Progenitor cell of endocrine pancreas (in vitro differentiated cells): Measurements from ENCODE around the gene TMBIM1. TPM values are rescaled to one million over a fixed set of nuclear protein-coding genes. Genes with fewer than 3 reads are reported as not detected.
A peak's percentile ranks its signal among the peaks of the same experiment; 100 is the strongest.

Experiments used
- DNase-seq: peaks from one replicate; pipeline ENCODE4 v3.0.0; 2021; ENCODE audit warnings: low spot score; ENCODE audit not compliant: unreplicated experiment
- H3K27ac Mint-ChIP-seq: 2 replicates; pipeline ENCODE4 v1.8.0; 2021; ENCODE audit warnings: mild to moderate bottlenecking, moderate library complexity, mixed read lengths
- H3K27me3 Mint-ChIP-seq: 2 replicates; pipeline ENCODE4 v1.8.0; 2021; ENCODE audit warnings: mixed read lengths
- H3K36me3 Mint-ChIP-seq: 2 replicates; pipeline ENCODE4 v1.8.0; 2022; ENCODE audit warnings: mixed read lengths; ENCODE audit not compliant: insufficient read depth
- H3K4me1 Mint-ChIP-seq: 2 replicates; pipeline ENCODE4 v1.8.0; 2021; ENCODE audit warnings: low read depth, mixed read lengths
- H3K4me3 Mint-ChIP-seq: 2 replicates; pipeline ENCODE4 v1.8.0; 2021; ENCODE audit warnings: low read depth, mild to moderate bottlenecking, moderate library complexity, mixed read lengths
- H3K9me3 Mint-ChIP-seq: 2 replicates; pipeline ENCODE4 v1.8.0; 2021; ENCODE audit warnings: low read depth, mixed read lengths
- total RNA-seq: library from RNA; stranded (reverse); gene quantifications from 2 replicates; pipeline ENCODE4 v1.2.1, GENCODE V29; 2021
- TF ChIP-seq, protein P1 (sequence below): fragments of 200-600 bp; sonication (generic); IDR thresholded peaks from one replicate; pipeline ENCODE4 v1.5.0; 2021; ENCODE audit warnings: antibody characterized with exemption, mild to moderate bottlenecking; ENCODE audit not compliant: unreplicated experiment

The TMBIM1 gene
- total RNA-seq, 1 donor from 2014 or later = 131 TPM

DNA sequence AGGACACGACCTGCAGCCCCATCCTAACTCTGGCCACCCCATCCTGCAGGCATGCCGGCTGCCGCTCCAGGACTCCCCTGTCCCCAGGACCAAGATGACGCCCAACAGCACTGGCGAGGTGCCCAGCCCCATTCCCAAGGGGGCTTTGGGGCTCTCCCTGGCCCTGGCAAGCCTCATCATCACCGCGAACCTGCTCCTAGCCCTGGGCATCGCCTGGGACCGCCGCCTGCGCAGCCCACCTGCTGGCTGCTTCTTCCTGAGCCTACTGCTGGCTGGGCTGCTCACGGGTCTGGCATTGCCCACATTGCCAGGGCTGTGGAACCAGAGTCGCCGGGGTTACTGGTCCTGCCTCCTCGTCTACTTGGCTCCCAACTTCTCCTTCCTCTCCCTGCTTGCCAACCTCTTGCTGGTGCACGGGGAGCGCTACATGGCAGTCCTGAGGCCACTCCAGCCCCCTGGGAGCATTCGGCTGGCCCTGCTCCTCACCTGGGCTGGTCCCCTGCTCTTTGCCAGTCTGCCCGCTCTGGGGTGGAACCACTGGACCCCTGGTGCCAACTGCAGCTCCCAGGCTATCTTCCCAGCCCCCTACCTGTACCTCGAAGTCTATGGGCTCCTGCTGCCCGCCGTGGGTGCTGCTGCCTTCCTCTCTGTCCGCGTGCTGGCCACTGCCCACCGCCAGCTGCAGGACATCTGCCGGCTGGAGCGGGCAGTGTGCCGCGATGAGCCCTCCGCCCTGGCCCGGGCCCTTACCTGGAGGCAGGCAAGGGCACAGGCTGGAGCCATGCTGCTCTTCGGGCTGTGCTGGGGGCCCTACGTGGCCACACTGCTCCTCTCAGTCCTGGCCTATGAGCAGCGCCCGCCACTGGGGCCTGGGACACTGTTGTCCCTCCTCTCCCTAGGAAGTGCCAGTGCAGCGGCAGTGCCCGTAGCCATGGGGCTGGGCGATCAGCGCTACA, 29.4 kb downstream of the TMBIM1 start:
- H3K36me3 Mint-ChIP-seq = peaks cover 15% of the 10 kb centered on the region
- TF ChIP-seq, protein P1, sequence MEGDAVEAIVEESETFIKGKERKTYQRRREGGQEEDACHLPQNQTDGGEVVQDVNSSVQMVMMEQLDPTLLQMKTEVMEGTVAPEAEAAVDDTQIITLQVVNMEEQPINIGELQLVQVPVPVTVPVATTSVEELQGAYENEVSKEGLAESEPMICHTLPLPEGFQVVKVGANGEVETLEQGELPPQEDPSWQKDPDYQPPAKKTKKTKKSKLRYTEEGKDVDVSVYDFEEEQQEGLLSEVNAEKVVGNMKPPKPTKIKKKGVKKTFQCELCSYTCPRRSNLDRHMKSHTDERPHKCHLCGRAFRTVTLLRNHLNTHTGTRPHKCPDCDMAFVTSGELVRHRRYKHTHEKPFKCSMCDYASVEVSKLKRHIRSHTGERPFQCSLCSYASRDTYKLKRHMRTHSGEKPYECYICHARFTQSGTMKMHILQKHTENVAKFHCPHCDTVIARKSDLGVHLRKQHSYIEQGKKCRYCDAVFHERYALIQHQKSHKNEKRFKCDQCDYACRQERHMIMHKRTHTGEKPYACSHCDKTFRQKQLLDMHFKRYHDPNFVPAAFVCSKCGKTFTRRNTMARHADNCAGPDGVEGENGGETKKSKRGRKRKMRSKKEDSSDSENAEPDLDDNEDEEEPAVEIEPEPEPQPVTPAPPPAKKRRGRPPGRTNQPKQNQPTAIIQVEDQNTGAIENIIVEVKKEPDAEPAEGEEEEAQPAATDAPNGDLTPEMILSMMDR = no peak
- DNase-seq = no peak

DNA sequence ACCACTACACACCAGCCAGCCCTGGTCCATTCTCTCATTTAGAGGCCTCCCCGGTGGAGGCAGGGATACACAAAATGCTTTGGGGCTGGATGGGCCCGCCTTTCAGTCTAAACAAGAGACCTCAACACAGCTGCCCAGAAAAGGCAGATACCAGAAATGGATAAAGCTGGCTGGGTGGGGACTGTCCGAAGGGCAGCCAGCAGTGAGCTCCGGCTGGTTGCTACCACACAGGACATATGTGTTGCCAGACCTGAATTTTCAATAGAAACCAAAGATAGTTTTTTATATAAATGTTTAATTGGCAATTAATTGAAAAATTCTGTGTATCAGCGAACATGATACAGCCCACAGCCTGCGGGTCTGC, 30.1 kb downstream of the TMBIM1 start:
- no peak for DNase-seq
- TF ChIP-seq, protein P1 = no peak
- Mint-ChIP-seq H3K27me3 (no peaks in the 10 kb centered on the region), H3K27ac (peak overlapping the region; percentile 64), H3K4me1 (peaks cover 29% of the 10 kb centered on the region), H3K4me3 (no peak overlapping the region), H3K36me3 (peaks cover 11% of the 10 kb centered on the region), H3K9me3 (no peaks in the 10 kb centered on the region)

More for the DNA sequence above, 29.4 kb downstream of the TMBIM1 start:
- Mint-ChIP-seq H3K9me3 (no peaks in the 10 kb centered on the region), H3K27ac (no peak overlapping the region), H3K27me3 (no peaks in the 10 kb centered on the region), H3K4me3 (no peak overlapping the region), H3K4me1 (peaks cover 29% of the 10 kb centered on the region)

DNA sequence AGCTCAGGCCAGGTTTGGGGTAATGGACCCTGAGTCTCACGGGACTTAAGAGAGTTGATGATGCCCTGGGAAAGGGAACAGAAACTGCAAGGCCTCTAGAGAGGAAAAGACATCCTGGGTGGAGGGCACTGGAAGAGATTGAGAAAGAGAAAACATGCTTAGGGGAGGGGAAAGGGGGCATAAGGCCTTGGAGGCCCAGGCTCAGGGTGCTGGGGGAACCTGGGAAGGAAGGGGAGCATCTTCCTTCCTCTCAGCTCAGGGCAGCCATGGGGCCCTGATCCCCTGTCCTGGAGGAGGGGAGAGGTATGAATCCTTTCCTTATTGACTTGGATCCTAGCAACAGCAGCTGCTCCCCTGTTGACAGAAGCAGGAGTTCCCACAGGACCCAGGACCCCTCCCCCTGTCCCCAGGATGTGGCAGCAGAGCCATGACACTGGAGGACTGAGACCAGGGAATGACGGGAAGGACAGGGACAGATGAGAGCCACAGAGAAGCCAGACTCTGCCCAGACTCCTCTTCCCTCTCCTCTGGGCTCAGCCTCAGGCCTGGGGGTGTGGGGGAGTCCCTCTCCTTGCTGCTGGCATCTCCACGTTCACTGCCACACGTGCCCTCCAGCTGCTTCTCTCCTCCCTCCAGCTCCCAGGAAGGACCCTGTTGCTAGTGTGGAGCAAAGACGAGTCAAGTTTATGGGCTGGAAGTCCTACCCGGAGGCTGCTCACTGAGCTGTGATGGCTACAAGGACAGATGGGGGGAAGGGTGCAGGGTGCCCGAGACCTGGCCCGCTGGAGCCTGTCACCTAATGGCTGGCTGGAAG, 30.7 kb downstream of the TMBIM1 start:
- H3K27ac Mint-ChIP-seq = peak overlapping the region; percentile 84
- peaks cover 29% of the 10 kb centered on the region for H3K4me1 Mint-ChIP-seq
- peak overlapping the region; percentile 45 for H3K4me3 Mint-ChIP-seq
- H3K27me3 Mint-ChIP-seq = no peaks in the 10 kb centered on the region
- TF ChIP-seq, protein P1 = no peak
- peaks cover 9% of the 10 kb centered on the region for H3K36me3 Mint-ChIP-seq
- DNase-seq = no peak
- H3K9me3 Mint-ChIP-seq = no peaks in the 10 kb centered on the region

GRCh38 chr2:218260742-218261422, 31.4 kb downstream of the TMBIM1 start, which contains the start of gene GPBAR1:
GPBAR1 (plus strand) TSS chr2:218261015; CDS start chr2:218262725, 1,710 bp downstream.
- H3K4me3 Mint-ChIP-seq = peak within 1 kb of the TSS; percentile 55
- H3K9me3 Mint-ChIP-seq = no peaks in the 10 kb centered on the region
- H3K27me3 Mint-ChIP-seq = no peaks in the 10 kb centered on the region
- no peak for DNase-seq
- peaks cover 10% of the 10 kb centered on the region for H3K36me3 Mint-ChIP-seq
- TF ChIP-seq, protein P1 = no peak
- H3K4me1 Mint-ChIP-seq = peaks cover 29% of the 10 kb centered on the region
- peak within 1 kb of the TSS; percentile 87 for H3K27ac Mint-ChIP-seq
